ENCODE results near the gene MBLAC2.
A peak's percentile ranks its signal among the peaks of the same experiment; 100 is the strongest.

MBLAC2 gene

GRCh38 chr5:90438100-90438499 is 36.5 kb downstream of the MBLAC2 start:
- DNase-seq: no peak

GRCh38 chr5:90437663-90438062 is 36.9 kb downstream of the MBLAC2 start:
- no peaks in the 10 kb centered on the region for H3K36me3 ChIP-seq
- H3K4me3 ChIP-seq (ENCODE audit: low read depth, low read length): no peak overlapping the region
- TF ChIP-seq CTCF (IDR thresholded peaks at IDR 0.05; ENCODE audit: low read depth, low read length): no peak
- no peaks in the 10 kb centered on the region for H3K9me3 ChIP-seq
- H3K4me1 ChIP-seq: peaks cover 11% of the 10 kb centered on the region
- DNase-seq: no peak
- peaks cover 9% of the 10 kb centered on the region for H3K27me3 ChIP-seq

More at GRCh38 chr5:90438100-90438499, 36.5 kb downstream of the MBLAC2 start:
- no peaks in the 10 kb centered on the region for H3K9me3 ChIP-seq
- no peak overlapping the region for H3K4me3 ChIP-seq (ENCODE audit: low read depth, low read length)
- H3K4me1 ChIP-seq: peaks cover 11% of the 10 kb centered on the region
- no peaks in the 10 kb centered on the region for H3K36me3 ChIP-seq
- TF ChIP-seq CTCF (IDR thresholded peaks at IDR 0.05; ENCODE audit: low read depth, low read length): no peak
- peaks cover 9% of the 10 kb centered on the region for H3K27me3 ChIP-seq

GRCh38 chr5:90434116-90434714 is 40.4 kb downstream of the MBLAC2 start:
- Histone ChIP-seq H3K4me1 (peaks cover 11% of the 10 kb centered on the region), H3K27me3 (peaks cover 13% of the 10 kb centered on the region), H3K9me3 (no peaks in the 10 kb centered on the region), H3K36me3 (no peaks in the 10 kb centered on the region), H3K4me3 (ENCODE audit: low read depth, low read length) (no peak overlapping the region)
- peak; percentile 72 for DNase-seq
- TF ChIP-seq CTCF (IDR thresholded peaks at IDR 0.05; ENCODE audit: low read depth, low read length): peak; percentile 92

- no peak for DNase-seq
- TF ChIP-seq CTCF (IDR thresholded peaks at IDR 0.05; ENCODE audit: low read depth, low read length): no peak
- Histone ChIP-seq H3K36me3 (no peaks in the 10 kb centered on the region), H3K9me3 (no peaks in the 10 kb centered on the region), H3K4me1 (no peaks in the 10 kb centered on the region), H3K4me3 (ENCODE audit: low read depth, low read length) (no peak overlapping the region), H3K27me3 (peaks cover 40% of the 10 kb centered on the region)
These were observed 50.3 kb downstream of the MBLAC2 start for GRCh38 chr5:90424245-90424644.

- no peaks in the 10 kb centered on the region for H3K4me1 ChIP-seq
- peaks cover 18% of the 10 kb centered on the region for H3K27me3 ChIP-seq
- H3K9me3 ChIP-seq: no peaks in the 10 kb centered on the region
- peak; percentile 14 for DNase-seq
- TF ChIP-seq CTCF (IDR thresholded peaks at IDR 0.05; ENCODE audit: low read depth, low read length): peak; percentile 54
- H3K4me3 ChIP-seq (ENCODE audit: low read depth, low read length): no peak overlapping the region
- H3K36me3 ChIP-seq: no peaks in the 10 kb centered on the region
These were observed 53.4 kb downstream of the MBLAC2 start for GRCh38 chr5:90421136-90421535.

GRCh38 chr5:90418214-90418613 is 56.4 kb downstream of the MBLAC2 start:
- Histone ChIP-seq H3K4me1 (no peaks in the 10 kb centered on the region), H3K9me3 (no peaks in the 10 kb centered on the region), H3K4me3 (ENCODE audit: low read depth, low read length) (no peak overlapping the region), H3K27me3 (peaks cover 11% of the 10 kb centered on the region), H3K36me3 (no peaks in the 10 kb centered on the region)
- TF ChIP-seq CTCF (IDR thresholded peaks at IDR 0.05; ENCODE audit: low read depth, low read length): no peak
- no peak for DNase-seq
